ENCODE data around the gene MLH3. TPM values are rescaled to one million over a fixed set of nuclear protein-coding genes. Genes with fewer than 3 reads are reported as not detected.

MLH3 gene
- total and polyA plus RNA-seq, 2 of the 13 experiments (the other 11 are each of a cell fraction or from before 2014, with no cell fraction given): 14.4 to 24.8 TPM

DNA sequence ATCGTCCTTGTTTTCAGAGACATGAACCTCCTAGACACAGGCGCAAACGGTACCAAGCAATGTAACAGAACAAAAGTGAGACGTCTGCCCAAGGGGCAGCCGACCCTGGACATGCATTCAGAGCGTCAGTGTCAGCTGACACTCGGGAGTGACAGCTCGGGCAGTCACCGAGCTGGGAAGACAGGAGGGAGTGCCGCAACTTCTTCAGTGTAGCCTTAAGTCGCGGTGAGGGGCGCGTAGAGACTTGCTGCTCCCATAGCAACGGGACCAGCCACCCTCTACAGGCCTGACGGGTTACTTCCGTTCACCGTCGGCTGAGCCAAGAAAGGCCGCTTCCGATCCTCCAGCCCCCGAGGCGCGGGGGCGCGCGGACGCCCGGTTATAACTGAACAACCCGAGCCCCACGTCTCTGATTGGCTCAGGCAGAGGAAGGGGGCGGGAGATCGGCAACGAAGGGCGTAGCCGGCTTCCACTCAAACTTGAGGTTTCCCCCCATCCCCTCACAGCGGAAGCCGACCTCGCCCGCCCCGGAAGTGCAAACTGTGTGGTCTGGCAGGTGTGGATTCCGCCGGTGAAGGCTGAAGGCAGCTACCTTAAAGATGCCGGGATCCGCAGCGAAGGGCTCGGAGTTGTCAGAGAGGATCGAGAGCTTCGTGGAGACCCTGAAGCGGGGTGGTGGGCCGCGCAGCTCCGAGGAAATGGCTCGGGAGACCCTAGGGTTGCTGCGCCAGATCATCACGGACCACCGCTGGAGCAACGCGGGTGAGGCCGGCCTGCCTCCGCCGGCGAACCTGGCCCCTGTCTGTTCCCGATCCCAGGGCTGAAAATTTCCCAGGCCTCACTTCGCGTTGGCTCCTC is 48.6 kb downstream of the MLH3 start, which contains the start of gene EIF2B2 (continued):
- TF ChIP-seq, protein P1, sequence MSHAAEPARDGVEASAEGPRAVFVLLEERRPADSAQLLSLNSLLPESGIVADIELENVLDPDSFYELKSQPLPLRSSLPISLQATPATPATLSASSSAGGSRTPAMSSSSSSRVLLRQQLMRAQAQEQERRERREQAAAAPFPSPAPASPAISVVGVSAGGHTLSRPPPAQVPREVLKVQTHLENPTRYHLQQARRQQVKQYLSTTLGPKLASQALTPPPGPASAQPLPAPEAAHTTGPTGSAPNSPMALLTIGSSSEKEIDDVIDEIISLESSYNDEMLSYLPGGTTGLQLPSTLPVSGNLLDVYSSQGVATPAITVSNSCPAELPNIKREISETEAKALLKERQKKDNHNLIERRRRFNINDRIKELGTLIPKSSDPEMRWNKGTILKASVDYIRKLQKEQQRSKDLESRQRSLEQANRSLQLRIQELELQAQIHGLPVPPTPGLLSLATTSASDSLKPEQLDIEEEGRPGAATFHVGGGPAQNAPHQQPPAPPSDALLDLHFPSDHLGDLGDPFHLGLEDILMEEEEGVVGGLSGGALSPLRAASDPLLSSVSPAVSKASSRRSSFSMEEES (CRISPR knock-in tag; IDR thresholded peaks at IDR 0.05): 0 out of 2 replicates have a peak, but pooled peaks have one; percentile 26
- no peak for TF ChIP-seq SNAPC2 (CRISPR knock-in tag; IDR thresholded peaks at IDR 0.05)
- TF ChIP-seq SETDB1 (CRISPR knock-in tag; IDR thresholded peaks at IDR 0.05; ENCODE audit: borderline replicate concordance): no peak
- TF ChIP-seq MAF1 (CRISPR knock-in tag; IDR thresholded peaks at IDR 0.05; ENCODE audit: borderline replicate concordance): no peak
- peak; percentile 15; the same call in 1 of the 2 replicates for TF ChIP-seq DMAP1 (CRISPR knock-in tag; IDR thresholded peaks at IDR 0.05)
- TF ChIP-seq POLR2AphosphoS2 (IDR thresholded peaks at IDR 0.05; ENCODE audit: low read depth, low read length): no peak
- TF ChIP-seq HNRNPH1 (optimal IDR thresholded peaks at IDR 0.05; ENCODE audit: low read depth, low read length): no peak
- TF ChIP-seq GATAD1 (CRISPR knock-in tag; IDR thresholded peaks at IDR 0.05): peak; percentile 94
- TF ChIP-seq ZNF30 (CRISPR knock-in tag; IDR thresholded peaks at IDR 0.05): no peak
- TF ChIP-seq ZNF788 (CRISPR knock-in tag; IDR thresholded peaks at IDR 0.05; ENCODE audit: borderline replicate concordance): no peak
- TF ChIP-seq HMG20A (CRISPR knock-in tag; IDR thresholded peaks at IDR 0.05; ENCODE audit: borderline replicate concordance): no peak
- TF ChIP-seq TBX2 (CRISPR knock-in tag; IDR thresholded peaks at IDR 0.05; ENCODE audit: borderline replicate concordance): peak; percentile 59; the same call in 1 of the 2 replicates
- TF ChIP-seq ATAD3A (CRISPR knock-in tag; IDR thresholded peaks at IDR 0.05): no peak
- TF ChIP-seq, protein P2, sequence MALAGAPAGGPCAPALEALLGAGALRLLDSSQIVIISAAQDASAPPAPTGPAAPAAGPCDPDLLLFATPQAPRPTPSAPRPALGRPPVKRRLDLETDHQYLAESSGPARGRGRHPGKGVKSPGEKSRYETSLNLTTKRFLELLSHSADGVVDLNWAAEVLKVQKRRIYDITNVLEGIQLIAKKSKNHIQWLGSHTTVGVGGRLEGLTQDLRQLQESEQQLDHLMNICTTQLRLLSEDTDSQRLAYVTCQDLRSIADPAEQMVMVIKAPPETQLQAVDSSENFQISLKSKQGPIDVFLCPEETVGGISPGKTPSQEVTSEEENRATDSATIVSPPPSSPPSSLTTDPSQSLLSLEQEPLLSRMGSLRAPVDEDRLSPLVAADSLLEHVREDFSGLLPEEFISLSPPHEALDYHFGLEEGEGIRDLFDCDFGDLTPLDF (CRISPR knock-in tag; IDR thresholded peaks at IDR 0.05): peak; percentile 17; the same call in 1 of the 2 replicates
- peak; percentile 96 for TF ChIP-seq SAP130 (CRISPR knock-in tag; IDR thresholded peaks at IDR 0.05; ENCODE audit: low read depth)
- TF ChIP-seq, protein P3, sequence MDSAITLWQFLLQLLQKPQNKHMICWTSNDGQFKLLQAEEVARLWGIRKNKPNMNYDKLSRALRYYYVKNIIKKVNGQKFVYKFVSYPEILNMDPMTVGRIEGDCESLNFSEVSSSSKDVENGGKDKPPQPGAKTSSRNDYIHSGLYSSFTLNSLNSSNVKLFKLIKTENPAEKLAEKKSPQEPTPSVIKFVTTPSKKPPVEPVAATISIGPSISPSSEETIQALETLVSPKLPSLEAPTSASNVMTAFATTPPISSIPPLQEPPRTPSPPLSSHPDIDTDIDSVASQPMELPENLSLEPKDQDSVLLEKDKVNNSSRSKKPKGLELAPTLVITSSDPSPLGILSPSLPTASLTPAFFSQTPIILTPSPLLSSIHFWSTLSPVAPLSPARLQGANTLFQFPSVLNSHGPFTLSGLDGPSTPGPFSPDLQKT (CRISPR knock-in tag; IDR thresholded peaks at IDR 0.05; ENCODE audit: borderline replicate concordance): peak; percentile 85; the same call in 1 of the 2 replicates
- peak; percentile 29 for TF ChIP-seq YY1 (IDR thresholded peaks at IDR 0.05; ENCODE audit: insufficient read depth, insufficient replicate concordance, low read depth, low read length)
- TF ChIP-seq JARID2 (CRISPR knock-in tag; IDR thresholded peaks at IDR 0.05; ENCODE audit: insufficient replicate concordance): no peak
- TF ChIP-seq REPIN1 (CRISPR knock-in tag; IDR thresholded peaks at IDR 0.05; ENCODE audit: borderline replicate concordance, low read depth): 0 out of 2 replicates have a peak, but pooled peaks have one; percentile 26
- TF ChIP-seq HMGA1 (CRISPR knock-in tag; conservative IDR thresholded peaks at IDR 0.05): no peak
- peak; percentile 70 for TF ChIP-seq ASH2L (IDR thresholded peaks at IDR 0.05; ENCODE audit: insufficient read length, low read depth, low read length)
- no peak for TF ChIP-seq SKI (IDR thresholded peaks at IDR 0.05; ENCODE audit: partially characterized antibody)
- TF ChIP-seq ZMAT3 (CRISPR knock-in tag; conservative IDR thresholded peaks at IDR 0.05): no peak
- TF ChIP-seq ZNF207 (IDR thresholded peaks at IDR 0.05; ENCODE audit: borderline replicate concordance): no peak
- no peak for TF ChIP-seq NR2F2 (IDR thresholded peaks at IDR 0.05; ENCODE audit: borderline replicate concordance, low read depth)
- TF ChIP-seq AKAP8 (CRISPR knock-in tag; IDR thresholded peaks at IDR 0.05): no peak

Measured in HepG2 (cell line).